Measurements from ENCODE around the gene GIT1.

DNA sequence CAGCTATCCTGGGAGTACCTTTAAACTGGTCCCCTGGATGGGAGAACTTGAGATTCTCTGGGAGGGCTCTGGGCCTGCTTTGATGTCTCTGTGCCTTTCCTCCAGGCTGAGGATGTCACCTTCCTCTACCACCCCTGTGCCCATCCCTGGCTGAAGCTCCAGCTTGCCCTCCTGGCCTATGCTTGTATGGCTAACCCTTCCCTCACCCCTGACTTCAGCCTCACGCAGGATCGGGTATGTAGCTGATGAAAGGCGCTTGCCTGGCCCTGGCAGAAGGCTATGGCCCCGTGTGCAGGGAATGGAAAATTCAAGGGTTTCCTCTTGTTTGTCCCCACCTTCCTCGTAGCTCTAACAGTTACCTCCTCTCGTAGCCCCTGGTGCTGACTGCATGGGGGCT, 18.0 kb downstream of the GIT1 start:
- TF ChIP-seq POLR2A (IDR thresholded peaks at IDR 0.05; ENCODE audit: low read length) (no peak), GATA1 (IDR thresholded peaks at IDR 0.05; ENCODE audit: low read depth, low read length) (no peak)
